ENCODE measurements around the gene UBAC1. TPM values are rescaled to one million over a fixed set of nuclear protein-coding genes. Genes with fewer than 3 reads are reported as not detected.
A peak's percentile ranks its signal among the peaks of the same experiment; 100 is the strongest.

The UBAC1 gene
- total RNA-seq, 1 donor from 2014 or later: 25.5 TPM

- ChIA-PET CTCF (interaction anchor here (1.6 kb wide), 1 partner anchor 161 kb away, joined by 4 read pairs; no protein-coding TSS in a partner anchor), POLR2A (interaction anchor here (0.7 to 1.5 kb wide), 3 partner anchors 117 to 156 kb away, joined by 3 to 4 read pairs (median 3); no protein-coding TSS in a partner anchor)
- Mint-ChIP-seq H3K27ac (no peak overlapping the region), H3K4me3 (peak overlapping the region; percentile 78), H3K36me3 (ENCODE audit: low read depth) (peaks cover 3% of the 10 kb centered on the region), H3K27me3 (peaks cover 9% of the 10 kb centered on the region), H3K9me3 (no peaks in the 10 kb centered on the region), H3K4me1 (peaks cover 28% of the 10 kb centered on the region)
- no peak for DNase-seq
- ATAC-seq (ENCODE audit: low read depth): no peak
- intact Hi-C loops (cut with micrococcal nuclease): loop anchor here (1.0 to 10.0 kb wide), 10 partner anchors 29 to 1897 kb away; partner anchors contain the start of genes BRD3, CAMSAP1, DNLZ and PAXX
- no peak for TF ChIP-seq CTCF (IDR thresholded peaks at IDR 0.05)
These were observed 880 bp upstream of the UBAC1 start for GRCh38 chr9:135961811-135962695.

- no peak for TF ChIP-seq CTCF (IDR thresholded peaks at IDR 0.05)
- peaks cover 9% of the 10 kb centered on the region for H3K27me3 Mint-ChIP-seq
- ATAC-seq (ENCODE audit: low read depth): no peak
- intact Hi-C loops (cut with micrococcal nuclease): loop anchor here (1.0 to 10.0 kb wide), 10 partner anchors 30 to 1896 kb away; partner anchors contain the start of genes BRD3, CAMSAP1, DNLZ and PAXX
- H3K36me3 Mint-ChIP-seq (ENCODE audit: low read depth): peaks cover 3% of the 10 kb centered on the region
- peak overlapping the region; percentile 59 for H3K27ac Mint-ChIP-seq
- ChIA-PET POLR2A (interaction anchor here (1.3 to 1.5 kb wide), 2 partner anchors 146 to 157 kb away, joined by 3 to 4 read pairs; no protein-coding TSS in a partner anchor), CTCF (interaction anchor here (1.6 to 2.1 kb wide), 2 partner anchors 97 to 162 kb away, joined by 4 to 9 read pairs; no protein-coding TSS in a partner anchor)
- DNase-seq: peak; percentile 27
- peak overlapping the region; percentile 87 for H3K4me3 Mint-ChIP-seq
- H3K4me1 Mint-ChIP-seq: peaks cover 31% of the 10 kb centered on the region
- H3K9me3 Mint-ChIP-seq: no peaks in the 10 kb centered on the region
These were observed 529 bp downstream of the UBAC1 start for GRCh38 chr9:135960411-135961276.

GRCh38 chr9:135959814-135960213, 1.4 kb downstream of the UBAC1 start:
- no peak for DNase-seq
- Mint-ChIP-seq H3K4me1 (peaks cover 31% of the 10 kb centered on the region), H3K36me3 (ENCODE audit: low read depth) (peaks cover 6% of the 10 kb centered on the region), H3K4me3 (peak overlapping the region; percentile 87), H3K27me3 (peaks cover 9% of the 10 kb centered on the region), H3K27ac (no peak overlapping the region), H3K9me3 (no peaks in the 10 kb centered on the region)
- intact Hi-C loops (cut with micrococcal nuclease): loop anchor here (2.0 to 10.0 kb wide), 7 partner anchors 31 to 1895 kb away; partner anchors contain the start of genes BRD3, PAXX, QSOX2 and SEC16A
- ATAC-seq (ENCODE audit: low read depth): no peak
- POLR2A ChIA-PET: no interaction called here
- TF ChIP-seq CTCF (IDR thresholded peaks at IDR 0.05): no peak
- CTCF ChIA-PET: interaction anchor here (2.1 kb wide), 1 partner anchor 96 kb away, joined by 9 read pairs; no protein-coding TSS in a partner anchor

- H3K9me3 Mint-ChIP-seq: no peaks in the 10 kb centered on the region
- peaks cover 17% of the 10 kb centered on the region for H3K36me3 Mint-ChIP-seq (ENCODE audit: low read depth)
- POLR2A ChIA-PET: no interaction called here
These were observed 2.7 kb downstream of the UBAC1 start for GRCh38 chr9:135958485-135958884.

More at GRCh38 chr9:135958485-135958884, 2.7 kb downstream of the UBAC1 start:
- Mint-ChIP-seq H3K4me3 (no peak overlapping the region), H3K27me3 (peaks cover 3% of the 10 kb centered on the region), H3K4me1 (peaks cover 31% of the 10 kb centered on the region), H3K27ac (no peak overlapping the region)
- DNase-seq (no peak), ATAC-seq (ENCODE audit: low read depth) (no peak)
- CTCF ChIA-PET: interaction anchor here (1.1 kb wide), 1 partner anchor 9 kb away, joined by 3 read pairs; no protein-coding TSS in a partner anchor
- intact Hi-C loops (cut with micrococcal nuclease): no loop called here
- TF ChIP-seq CTCF (IDR thresholded peaks at IDR 0.05): no peak
